ENCODE data around the gene SBNO2. TPM values are rescaled to one million over a fixed set of nuclear protein-coding genes. Genes with fewer than 3 reads are reported as not detected.

The SBNO2 gene
- total RNA-seq, 4 donors from 2014 or later = 22.8 to 69.0 (median 25.5) TPM

GRCh38 chr19:1113986-1114483, 60.0 kb downstream of the SBNO2 start:
- Histone ChIP-seq H3K27ac (peak overlapping the region; percentile 69 to 76 (median 73)), H3K4me3 (replicated peaks in 1 of 3) (no peak overlapping the region), H3K36me3 (peaks cover 60 to 82% of the 10 kb centered on the region in 2 donors), H3K27me3 (no peaks in the 10 kb centered on the region), H3K9me3 (no peaks in the 10 kb centered on the region), H3K4me1 (peaks cover 4 to 14% of the 10 kb centered on the region in 2 donors)
- no peak for DNase-seq
- 97% methylated on average over 17 to 25 of the region's 25 CpGs for whole genome bisulfite sequencing, 2 donors
- intact Hi-C loops (cut with DNase I) = loop anchor here (5.0 kb wide), 1 partner anchor 78 kb away; no protein-coding TSS in a partner anchor
- TF ChIP-seq POLR2A (IDR thresholded peaks at IDR 0.05) = no peak
- TF ChIP-seq, protein P1, sequence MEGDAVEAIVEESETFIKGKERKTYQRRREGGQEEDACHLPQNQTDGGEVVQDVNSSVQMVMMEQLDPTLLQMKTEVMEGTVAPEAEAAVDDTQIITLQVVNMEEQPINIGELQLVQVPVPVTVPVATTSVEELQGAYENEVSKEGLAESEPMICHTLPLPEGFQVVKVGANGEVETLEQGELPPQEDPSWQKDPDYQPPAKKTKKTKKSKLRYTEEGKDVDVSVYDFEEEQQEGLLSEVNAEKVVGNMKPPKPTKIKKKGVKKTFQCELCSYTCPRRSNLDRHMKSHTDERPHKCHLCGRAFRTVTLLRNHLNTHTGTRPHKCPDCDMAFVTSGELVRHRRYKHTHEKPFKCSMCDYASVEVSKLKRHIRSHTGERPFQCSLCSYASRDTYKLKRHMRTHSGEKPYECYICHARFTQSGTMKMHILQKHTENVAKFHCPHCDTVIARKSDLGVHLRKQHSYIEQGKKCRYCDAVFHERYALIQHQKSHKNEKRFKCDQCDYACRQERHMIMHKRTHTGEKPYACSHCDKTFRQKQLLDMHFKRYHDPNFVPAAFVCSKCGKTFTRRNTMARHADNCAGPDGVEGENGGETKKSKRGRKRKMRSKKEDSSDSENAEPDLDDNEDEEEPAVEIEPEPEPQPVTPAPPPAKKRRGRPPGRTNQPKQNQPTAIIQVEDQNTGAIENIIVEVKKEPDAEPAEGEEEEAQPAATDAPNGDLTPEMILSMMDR (IDR thresholded peaks at IDR 0.05) = no peak

DNA sequence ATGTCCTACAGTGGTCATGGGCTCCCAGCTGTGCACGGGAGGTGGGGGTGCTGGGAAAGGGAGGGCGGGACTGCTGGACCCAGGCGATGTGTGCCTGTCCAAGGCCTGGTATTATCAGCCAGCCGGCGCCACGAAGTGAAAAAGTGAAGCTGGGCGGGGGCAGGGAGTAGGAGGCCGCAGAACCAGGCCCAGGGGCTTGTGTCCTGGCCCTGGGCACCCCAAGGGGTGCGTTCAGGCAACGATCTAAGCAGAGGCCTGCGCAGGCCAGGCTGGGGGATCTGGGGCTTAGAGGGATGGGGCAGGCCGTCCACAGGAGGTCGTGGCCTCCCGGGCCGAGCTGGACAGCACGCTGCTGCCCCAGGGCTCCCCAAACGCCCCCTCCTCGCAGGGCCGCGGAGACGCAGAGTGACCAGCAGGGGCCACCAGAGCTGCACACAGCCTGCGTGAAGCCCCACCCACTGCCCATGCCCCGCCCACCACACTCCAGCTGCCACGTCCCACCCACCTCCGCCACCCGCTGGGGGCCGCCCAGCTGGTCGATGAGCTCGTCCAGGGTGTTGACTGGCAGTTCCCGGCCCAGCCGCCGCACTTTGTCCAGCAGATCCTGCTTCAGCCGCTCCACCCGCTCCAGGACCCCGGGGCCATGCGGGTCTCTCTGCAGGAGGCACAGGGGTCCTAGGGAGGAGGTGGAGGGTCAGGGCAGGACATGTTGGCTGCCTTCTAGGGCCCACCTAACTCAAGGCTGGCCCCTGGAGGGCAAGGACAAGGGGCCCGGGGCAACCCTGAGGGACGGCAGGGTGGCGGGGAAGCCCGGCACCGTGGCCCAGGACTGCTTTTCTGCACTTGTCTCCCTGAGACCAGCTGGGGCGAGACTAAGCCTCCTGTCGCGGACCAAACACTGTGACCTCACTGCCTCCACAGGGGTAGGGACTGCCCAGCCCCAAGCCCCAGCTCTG, 60.8 kb downstream of the SBNO2 start:
- WGBS, 2 donors = 42 to 63% methylated on average over 11 to 33 of the region's 44 CpGs
- peak; percentile 97 for DNase-seq
- Histone ChIP-seq H3K36me3 (peaks cover 62 to 81% of the 10 kb centered on the region in 2 donors), H3K27me3 (no peaks in the 10 kb centered on the region), H3K27ac (peak overlapping the region; percentile 69 to 76 (median 73)), H3K4me3 (replicated peaks in 1 of 3) (no peak overlapping the region), H3K9me3 (no peaks in the 10 kb centered on the region), H3K4me1 (peaks cover 4 to 14% of the 10 kb centered on the region in 2 donors)
- TF ChIP-seq POLR2A (IDR thresholded peaks at IDR 0.05) = peak in 1 of 2 donors; percentile 41
- TF ChIP-seq, protein P1 (IDR thresholded peaks at IDR 0.05) = peak; percentile 71 to 98 (median 90)
- intact Hi-C loops (cut with DNase I) = loop anchor here (5.0 kb wide), 1 partner anchor 79 kb away; no protein-coding TSS in a partner anchor

DNA sequence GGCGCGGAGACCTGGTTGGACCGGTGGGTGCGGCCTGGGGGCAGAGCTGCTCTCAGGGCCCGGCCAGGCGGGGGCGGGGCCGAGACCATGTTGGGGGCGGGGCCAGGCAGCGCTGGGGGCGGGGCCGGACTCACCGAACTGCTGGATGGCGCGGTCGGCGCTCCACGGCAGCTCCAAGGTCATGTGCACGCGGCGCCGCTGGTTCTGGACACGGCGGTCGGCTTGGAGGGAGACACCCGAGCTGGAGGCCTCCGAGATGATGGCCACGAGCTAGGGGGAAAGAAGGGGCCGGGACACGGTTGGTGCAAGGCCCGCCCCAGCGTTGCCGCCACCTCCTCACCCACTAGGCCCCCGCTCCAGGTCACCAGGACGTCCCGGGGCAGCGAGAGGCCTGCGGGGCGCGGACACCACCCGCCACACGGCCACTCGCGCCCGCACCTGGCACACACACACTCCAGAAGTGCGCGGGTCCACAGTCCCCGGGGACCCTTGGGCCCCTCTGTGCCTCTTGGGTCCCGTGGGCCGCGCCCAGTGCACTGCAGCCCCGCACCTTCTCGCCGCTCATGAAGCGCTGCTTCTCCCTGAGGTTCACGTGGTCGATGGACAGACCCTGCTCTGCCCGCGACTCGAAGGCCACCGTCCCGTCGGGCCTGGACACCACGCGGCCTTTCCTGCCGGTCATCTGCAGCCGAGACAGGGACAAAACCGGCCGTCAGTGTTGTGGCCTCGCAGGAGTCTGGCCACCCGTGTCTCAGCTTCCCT, 61.6 kb downstream of the SBNO2 start:
- Histone ChIP-seq H3K36me3 (peaks cover 58 to 73% of the 10 kb centered on the region in 2 donors), H3K4me3 (replicated peaks in 1 of 3) (no peak overlapping the region), H3K4me1 (peaks cover 4 to 14% of the 10 kb centered on the region in 2 donors), H3K27me3 (no peaks in the 10 kb centered on the region), H3K9me3 (no peaks in the 10 kb centered on the region), H3K27ac (peak overlapping the region in 2 of 3 donors; percentile 55 to 69)
- no peak for DNase-seq
- 79 to 87% methylated on average over 37 to 49 of the region's 71 CpGs for WGBS, 2 donors
- intact Hi-C loops (cut with DNase I) = loop anchor here (5.0 kb wide), 1 partner anchor 80 kb away; no protein-coding TSS in a partner anchor
- TF ChIP-seq, protein P1 (IDR thresholded peaks at IDR 0.05) = no peak
- no peak for TF ChIP-seq POLR2A (IDR thresholded peaks at IDR 0.05)

DNA sequence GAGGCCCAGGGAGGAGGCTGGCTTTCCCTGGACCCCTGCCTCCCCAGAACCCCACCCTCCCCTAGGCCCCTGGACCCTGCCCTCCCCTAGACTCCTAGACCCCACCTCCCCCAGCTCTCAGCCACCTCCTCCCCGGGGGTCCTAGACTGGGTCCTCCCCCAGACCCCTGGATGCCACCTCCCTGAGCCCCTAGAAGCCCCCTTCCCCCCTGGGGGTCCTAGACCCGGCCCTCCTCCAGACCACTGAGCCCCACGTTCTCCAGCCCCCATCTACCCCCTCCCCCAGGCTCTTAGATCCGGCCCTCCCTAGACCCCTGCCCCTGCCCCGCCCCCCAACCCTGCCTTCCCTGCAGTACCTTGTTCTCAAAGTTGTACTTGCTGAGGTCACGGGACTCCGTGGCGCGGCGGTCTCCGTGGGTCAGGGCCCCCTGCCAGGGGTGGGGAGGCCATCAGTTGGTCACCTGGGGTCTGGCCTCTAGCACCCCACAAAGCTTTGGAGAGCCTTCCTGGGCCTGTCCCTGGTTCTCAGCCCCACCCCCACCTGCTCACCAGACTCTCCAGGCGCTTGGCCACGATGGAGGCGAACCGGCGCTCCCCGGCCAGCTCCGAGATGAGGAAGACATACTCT, 62.3 kb downstream of the SBNO2 start:
- Histone ChIP-seq H3K4me3 (replicated peaks in 1 of 3) (no peak overlapping the region), H3K4me1 (peaks cover 4 to 14% of the 10 kb centered on the region in 2 donors), H3K27ac (peak overlapping the region in 1 of 3 donors; percentile 55), H3K9me3 (no peaks in the 10 kb centered on the region), H3K36me3 (peaks cover 57 to 72% of the 10 kb centered on the region in 2 donors), H3K27me3 (no peaks in the 10 kb centered on the region)
- 86 to 88% methylated on average over 6 to 12 of the region's 18 CpGs for WGBS, 2 donors
- DNase-seq = no peak
- TF ChIP-seq POLR2A (IDR thresholded peaks at IDR 0.05) = no peak
- TF ChIP-seq, protein P1 (IDR thresholded peaks at IDR 0.05) = no peak
- intact Hi-C loops (cut with DNase I) = loop anchor here (5.0 kb wide), 1 partner anchor 81 kb away; no protein-coding TSS in a partner anchor
